Activated naive CD4-positive, alpha-beta T cell treated with anti-CD3 and anti-CD28 coated beads, Interleukin-2, amount 10 ng/mL, durations not matched to agents 7 days and 5 days (primary cell): ENCODE data around the gene MAP3K5.
"Not testable (repeated sequence)": the region's sequence is repeated elsewhere in the genome, so short reads cannot be mapped to it uniquely, and the experiment has no call there.

ENCODE experiments used
- CTCF ChIA-PET: fragments of 350-600 bp; sonication (Branson Sonifier 250); formaldehyde crosslinking; loops from one replicate; lab custom pipeline; 2021; ENCODE audit warnings: antibody characterized with exemption; lab: Charles Lee
- DNase-seq: peaks from one replicate; pipeline ENCODE4 v3.0.0-alpha.2; 2020
- H3K27ac Mint-ChIP-seq: one replicate; pipeline ENCODE4 v1.8.0; 2021; ENCODE audit warnings: mild to moderate bottlenecking, moderate library complexity, mixed read lengths
- H3K27me3 Mint-ChIP-seq: one replicate; pipeline ENCODE4 v1.8.0; 2021; ENCODE audit warnings: mild to moderate bottlenecking, mixed read lengths
- H3K36me3 Mint-ChIP-seq: one replicate; pipeline ENCODE4 v1.8.0; 2021; ENCODE audit warnings: mixed read lengths
- H3K4me1 Mint-ChIP-seq: one replicate; pipeline ENCODE4 v1.8.0; 2021; ENCODE audit warnings: mixed read lengths
- H3K4me3 Mint-ChIP-seq: one replicate; pipeline ENCODE4 v1.8.0; 2021; ENCODE audit warnings: mild to moderate bottlenecking, moderate library complexity, mixed read lengths
- H3K9me3 Mint-ChIP-seq: one replicate; pipeline ENCODE4 v1.8.0; 2021; ENCODE audit warnings: mixed read lengths

Gene MAP3K5

DNA sequence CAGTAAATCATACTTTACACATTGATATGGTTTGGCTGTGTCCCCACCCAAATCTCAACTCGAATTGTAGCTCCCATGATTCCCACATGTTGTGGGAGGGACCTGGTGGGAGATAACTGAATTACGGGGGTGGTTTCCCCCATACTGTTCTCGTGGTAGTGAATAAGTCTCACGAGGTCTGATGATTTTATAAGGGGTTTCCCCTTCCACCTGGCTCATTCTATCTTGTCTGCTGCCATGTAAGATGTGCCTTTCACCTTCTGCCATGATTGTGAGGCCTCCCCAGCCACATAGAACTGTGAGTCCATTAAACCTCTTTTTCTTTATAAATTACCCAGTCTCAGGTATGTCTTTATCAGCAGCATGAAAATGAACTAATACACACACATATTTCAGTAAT lies 79.6 kb downstream of the MAP3K5 start:
- Mint-ChIP-seq H3K36me3 (peaks cover 39% of the 10 kb centered on the region), H3K4me1 (peaks cover 12% of the 10 kb centered on the region)
- H3K27me3 Mint-ChIP-seq, CTCF ChIA-PET, DNase-seq, H3K27ac Mint-ChIP-seq, H3K4me3 Mint-ChIP-seq, H3K9me3 Mint-ChIP-seq: not testable (repeated sequence)

DNA sequence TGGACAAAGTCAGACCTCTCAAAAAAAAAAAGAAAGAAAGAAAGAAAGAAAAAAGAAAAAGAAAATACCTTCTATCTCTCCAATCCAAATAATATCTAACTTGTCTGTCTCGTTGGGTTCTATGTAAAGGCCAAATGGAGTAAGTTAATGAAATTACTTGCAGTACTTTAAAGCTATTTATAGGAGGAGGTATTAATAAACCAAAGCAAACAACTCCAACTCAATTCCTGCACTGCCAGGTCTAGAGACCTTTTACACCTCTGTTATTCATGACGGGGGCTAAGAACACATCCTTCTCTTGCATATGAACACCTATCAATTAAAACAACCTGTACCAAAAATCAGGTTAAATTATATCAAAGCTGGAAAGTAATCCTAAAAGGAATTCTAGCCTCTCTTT lies 80.6 kb downstream of the MAP3K5 start:
- Mint-ChIP-seq H3K36me3 (peaks cover 40% of the 10 kb centered on the region), H3K4me1 (peaks cover 6% of the 10 kb centered on the region)
- CTCF ChIA-PET, result interaction anchor here (1.8 to 1.9 kb wide), 2 partner anchors 9 to 68 kb away, joined by 4 to 5 read pairs; no protein-coding TSS in a partner anchor

DNA sequence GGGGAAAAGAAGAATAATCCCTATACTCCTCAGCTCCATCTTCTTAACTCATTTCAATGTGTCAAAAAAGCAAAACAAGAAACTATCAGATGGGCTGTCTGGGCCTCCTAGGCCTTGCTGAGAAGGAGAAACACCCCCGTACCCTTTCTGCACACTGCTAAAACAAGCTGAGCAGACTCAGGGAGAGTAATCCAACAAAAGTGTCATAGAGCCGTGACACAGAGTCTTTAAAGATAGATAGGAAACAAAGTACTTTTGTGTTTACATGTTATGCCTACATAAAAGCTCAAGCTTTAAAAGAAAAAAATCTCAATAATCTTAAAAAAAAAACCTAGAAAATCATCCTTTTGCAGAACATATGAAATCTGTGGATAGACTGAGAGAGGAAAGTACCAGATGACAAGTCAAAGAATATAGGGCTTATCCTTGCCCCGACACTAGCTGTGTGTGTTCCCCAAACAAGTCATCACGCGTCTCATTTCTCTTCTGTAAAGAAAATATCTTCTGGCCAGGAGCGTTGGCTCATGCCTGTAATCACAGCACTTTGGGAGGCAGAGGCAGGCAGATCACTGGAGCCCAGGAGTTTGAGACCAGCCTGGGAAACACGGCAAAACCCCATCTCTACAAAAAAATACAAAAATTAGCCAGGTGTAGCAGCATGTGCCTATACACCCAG lies 81.3 kb downstream of the MAP3K5 start:
- H3K9me3 Mint-ChIP-seq, result no peaks in the 10 kb centered on the region
- CTCF ChIA-PET, result interaction anchor here (1.8 to 1.9 kb wide), 2 partner anchors 9 to 67 kb away, joined by 4 to 5 read pairs; no protein-coding TSS in a partner anchor
- DNase-seq, result no peak
- peaks cover under 1% of the 10 kb centered on the region for H3K4me1 Mint-ChIP-seq
- H3K27me3 Mint-ChIP-seq, result no peaks in the 10 kb centered on the region
- peaks cover 34% of the 10 kb centered on the region for H3K36me3 Mint-ChIP-seq
- H3K4me3 Mint-ChIP-seq, result no peak overlapping the region
- H3K27ac Mint-ChIP-seq, result no peak overlapping the region

More for the DNA sequence above, 80.6 kb downstream of the MAP3K5 start:
- no peak for DNase-seq
- Mint-ChIP-seq H3K4me3 (no peak overlapping the region), H3K9me3 (no peaks in the 10 kb centered on the region), H3K27me3 (no peaks in the 10 kb centered on the region), H3K27ac (no peak overlapping the region)

DNA sequence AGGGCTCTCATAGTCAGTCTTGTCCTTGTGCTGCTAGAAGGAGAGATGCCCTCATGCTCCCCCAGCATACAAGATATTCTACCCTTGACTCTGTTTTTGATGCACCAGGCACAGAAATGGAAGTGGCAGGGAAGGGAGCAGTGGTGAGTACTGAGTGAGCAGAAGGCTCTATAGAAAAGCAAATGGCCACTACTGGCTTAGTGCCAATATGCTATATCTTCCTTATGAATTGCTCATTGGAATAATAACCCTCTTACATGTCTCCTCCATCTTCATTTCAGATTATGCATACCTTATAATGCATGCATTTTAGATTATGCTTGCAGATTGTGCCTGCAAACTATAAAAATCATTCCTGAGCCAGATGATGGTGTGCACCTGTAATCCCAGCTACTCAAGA lies 82.8 kb downstream of the MAP3K5 start:
- Mint-ChIP-seq H3K9me3 (no peaks in the 10 kb centered on the region), H3K4me1 (no peaks in the 10 kb centered on the region), H3K27ac (no peak overlapping the region), H3K36me3 (peaks cover 29% of the 10 kb centered on the region), H3K27me3 (no peaks in the 10 kb centered on the region), H3K4me3 (no peak overlapping the region)
- CTCF ChIA-PET, result no interaction called here
- DNase-seq, result no peak

DNA sequence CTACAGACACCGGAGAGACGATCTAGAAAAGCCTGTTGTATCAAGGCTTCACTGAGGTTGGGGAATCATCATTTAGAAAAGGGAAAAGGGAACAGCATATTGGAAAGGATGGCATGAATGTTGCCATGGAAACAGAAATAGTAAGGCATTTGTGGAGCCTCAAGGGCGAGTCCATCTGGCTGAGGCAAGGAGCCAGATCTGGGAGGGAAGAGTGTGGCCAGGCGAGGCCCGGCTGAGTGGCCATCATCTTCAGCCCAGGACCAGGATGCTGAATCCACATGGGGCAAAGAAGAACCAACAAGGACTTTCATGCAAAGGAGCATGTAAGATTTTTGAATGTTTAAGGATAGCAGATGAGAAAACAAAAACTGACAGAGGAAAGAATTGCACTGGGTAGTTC lies 85.8 kb downstream of the MAP3K5 start:
- Mint-ChIP-seq H3K4me1 (peaks cover 11% of the 10 kb centered on the region), H3K36me3 (peaks cover 21% of the 10 kb centered on the region), H3K4me3 (no peak overlapping the region), H3K27me3 (no peaks in the 10 kb centered on the region), H3K27ac (no peak overlapping the region), H3K9me3 (no peaks in the 10 kb centered on the region)
- no peak for DNase-seq
- CTCF ChIA-PET, result interaction anchor here (0.6 kb wide), 1 partner anchor 88 kb away, joined by 3 read pairs; no protein-coding TSS in a partner anchor

DNA sequence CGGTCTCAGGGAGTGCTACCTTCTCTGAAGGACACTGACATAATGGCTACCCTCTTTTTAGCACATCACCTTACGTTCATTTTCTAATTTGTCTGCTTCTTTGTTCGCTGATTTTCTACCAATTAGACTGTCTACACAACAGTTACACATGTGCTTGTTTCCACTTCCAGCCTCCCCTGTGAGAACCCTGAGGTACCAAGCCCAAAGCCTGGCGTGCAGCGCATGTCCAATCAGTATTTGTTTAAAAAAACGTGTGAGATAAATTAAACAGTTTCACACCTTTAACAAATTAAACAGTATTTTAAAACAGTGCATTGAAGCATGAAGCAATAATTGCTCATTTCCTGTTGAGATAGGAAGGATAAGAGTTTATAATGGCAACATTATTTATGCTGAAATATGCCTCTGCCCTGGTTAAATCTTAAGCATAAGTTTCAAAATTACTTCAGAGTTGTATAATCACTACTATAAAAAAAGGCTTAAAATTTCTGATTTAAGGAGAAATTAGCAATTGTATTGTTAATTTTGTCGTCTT lies 88.9 kb downstream of the MAP3K5 start:
- no peaks in the 10 kb centered on the region for H3K27me3 Mint-ChIP-seq
- peaks cover 25% of the 10 kb centered on the region for H3K36me3 Mint-ChIP-seq
- CTCF ChIA-PET, result interaction anchor here (4.6 kb wide), 1 partner anchor 89 kb away, joined by 18 read pairs; the partner anchor contains the start of gene MAP3K5
- no peak overlapping the region for H3K27ac Mint-ChIP-seq
- H3K9me3 Mint-ChIP-seq, result no peaks in the 10 kb centered on the region
- DNase-seq, result no peak
- H3K4me3 Mint-ChIP-seq, result no peak overlapping the region
- peaks cover 37% of the 10 kb centered on the region for H3K4me1 Mint-ChIP-seq

DNA sequence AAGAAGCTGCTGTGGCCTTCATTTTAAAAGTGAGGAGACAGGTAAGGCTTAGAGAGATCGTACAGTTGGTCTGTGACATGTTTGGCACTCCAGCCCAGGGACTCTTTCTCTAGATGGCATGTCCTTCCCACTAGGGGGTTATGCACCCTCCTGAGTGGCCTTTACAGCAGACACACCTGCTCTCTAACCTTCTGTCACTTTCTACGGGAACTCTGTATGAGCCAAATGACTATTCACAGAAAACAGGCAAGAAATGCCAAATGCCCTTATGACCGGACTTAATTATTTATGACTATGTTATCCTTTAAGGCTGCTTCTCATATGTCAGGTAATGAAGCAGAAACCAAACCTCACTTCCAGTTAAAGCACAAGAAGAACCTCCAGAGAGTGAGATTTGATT lies 91.2 kb downstream of the MAP3K5 start:
- CTCF ChIA-PET, result interaction anchor here (1.8 to 4.6 kb wide), 2 partner anchors 57 to 91 kb away, joined by 6 to 18 read pairs; partner anchors contain the start of gene MAP3K5
- Mint-ChIP-seq H3K27ac (no peak overlapping the region), H3K27me3 (no peaks in the 10 kb centered on the region)

DNA sequence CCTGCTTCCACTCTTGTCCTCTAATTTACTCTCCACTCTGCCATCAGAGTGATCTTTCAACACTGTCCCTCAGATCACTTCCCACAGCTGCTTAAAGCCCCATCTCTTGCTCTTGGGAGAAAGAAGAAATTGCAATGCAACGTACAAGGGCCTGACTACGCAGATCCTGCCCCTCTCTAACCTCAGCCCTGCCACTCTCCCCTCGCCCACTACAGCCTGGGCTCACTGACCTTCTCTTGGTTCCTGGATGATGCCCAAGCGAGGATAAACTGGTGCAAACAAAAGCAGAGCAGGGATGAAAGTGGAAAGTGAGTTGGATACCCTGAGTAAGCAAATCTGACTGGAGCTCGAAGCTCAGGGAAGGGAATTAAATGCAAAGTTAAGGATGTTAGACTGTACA lies 92.9 kb downstream of the MAP3K5 start:
- CTCF ChIA-PET, result interaction anchor here (1.8 to 4.6 kb wide), 2 partner anchors 55 to 93 kb away, joined by 6 to 18 read pairs; partner anchors contain the start of gene MAP3K5
- Mint-ChIP-seq H3K4me1 (peaks cover 37% of the 10 kb centered on the region), H3K4me3 (no peak overlapping the region), H3K27me3 (no peaks in the 10 kb centered on the region), H3K9me3 (no peaks in the 10 kb centered on the region), H3K27ac (no peak overlapping the region), H3K36me3 (peaks cover 43% of the 10 kb centered on the region)
- DNase-seq, result no peak

More for the DNA sequence above, 91.2 kb downstream of the MAP3K5 start:
- Mint-ChIP-seq H3K4me1 (peaks cover 37% of the 10 kb centered on the region), H3K4me3 (no peak overlapping the region), H3K36me3 (peaks cover 34% of the 10 kb centered on the region), H3K9me3 (no peaks in the 10 kb centered on the region)
- no peak for DNase-seq

DNA sequence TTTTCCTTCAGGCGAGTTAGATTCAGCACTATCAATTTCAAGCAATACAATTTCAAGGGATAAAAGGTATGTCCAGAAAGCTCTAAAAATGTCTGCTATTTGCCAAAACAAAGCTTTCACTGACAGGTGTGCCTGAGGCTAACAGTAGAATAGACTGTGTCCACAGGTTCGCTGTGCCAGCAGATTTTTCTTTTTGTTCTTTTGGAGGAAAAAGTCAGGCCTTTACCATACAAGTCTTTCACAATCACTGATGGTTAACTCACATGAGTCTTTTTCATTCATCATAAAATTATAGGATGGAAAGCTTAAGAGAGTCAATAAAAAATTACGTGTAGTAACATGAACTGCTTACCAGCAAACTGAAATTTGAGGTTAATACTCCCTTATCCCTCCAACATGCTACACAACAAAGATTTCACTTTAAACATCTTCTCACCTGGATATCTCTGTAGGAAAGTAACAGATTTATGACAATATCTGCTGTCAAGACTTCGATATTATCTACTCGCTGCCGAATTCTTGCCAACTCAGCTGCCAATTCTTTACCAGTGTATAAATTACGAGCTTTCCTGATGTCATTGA lies 95.4 kb downstream of the MAP3K5 start:
- Mint-ChIP-seq H3K36me3 (peaks cover 48% of the 10 kb centered on the region), H3K4me1 (peaks cover 30% of the 10 kb centered on the region)

DNA sequence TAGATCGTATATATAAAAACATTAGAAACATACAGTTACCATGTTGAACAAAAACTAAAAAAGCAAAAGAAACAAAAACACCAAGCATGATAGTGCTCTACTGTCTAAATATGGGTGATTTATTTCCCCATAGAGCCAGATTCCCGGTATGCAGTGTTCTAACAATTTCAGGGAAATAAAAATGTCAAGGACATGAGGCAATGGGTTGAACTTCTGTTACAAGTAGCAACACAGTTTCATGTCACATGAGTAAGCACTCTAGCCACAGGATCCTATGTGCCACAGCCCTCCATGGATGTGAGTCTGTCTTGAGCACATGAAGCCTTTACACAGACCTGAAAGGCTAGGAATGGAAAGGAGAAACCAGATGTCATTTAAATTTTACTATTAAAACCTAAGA lies 96.0 kb downstream of the MAP3K5 start:
- no peaks in the 10 kb centered on the region for H3K27me3 Mint-ChIP-seq

More for the DNA sequence above, 95.4 kb downstream of the MAP3K5 start:
- Mint-ChIP-seq H3K4me3 (no peak overlapping the region), H3K27ac (no peak overlapping the region), H3K27me3 (no peaks in the 10 kb centered on the region), H3K9me3 (no peaks in the 10 kb centered on the region)
- CTCF ChIA-PET, result no interaction called here
- no peak for DNase-seq

DNA sequence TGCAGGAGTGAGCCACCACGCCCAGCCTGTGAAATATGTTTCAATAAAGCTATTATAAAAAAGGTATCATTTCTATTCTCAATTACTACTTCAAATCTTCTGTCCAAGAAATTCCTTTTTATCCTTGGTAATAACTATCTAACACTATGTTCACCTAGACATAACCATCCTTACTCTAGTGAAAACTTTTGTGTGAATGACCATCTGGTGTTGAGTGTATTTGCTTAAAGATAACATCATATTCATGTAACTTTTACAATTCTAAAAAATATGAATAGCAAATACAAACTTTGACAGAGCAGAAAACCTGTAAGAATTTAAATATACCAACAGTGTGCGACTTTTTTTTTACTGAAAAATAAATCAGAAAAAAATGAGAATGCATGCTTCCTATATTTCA lies 96.9 kb downstream of the MAP3K5 start:
- H3K27me3 Mint-ChIP-seq, result no peaks in the 10 kb centered on the region
- H3K36me3 Mint-ChIP-seq, result peaks cover 50% of the 10 kb centered on the region

More for the DNA sequence above, 96.0 kb downstream of the MAP3K5 start:
- CTCF ChIA-PET, result interaction anchor here (1.6 kb wide), 1 partner anchor 96 kb away, joined by 4 read pairs; the partner anchor contains the start of gene MAP3K5
- Mint-ChIP-seq H3K36me3 (peaks cover 46% of the 10 kb centered on the region), H3K4me1 (peaks cover 24% of the 10 kb centered on the region), H3K27ac (no peak overlapping the region), H3K9me3 (no peaks in the 10 kb centered on the region), H3K4me3 (no peak overlapping the region)
- no peak for DNase-seq

DNA sequence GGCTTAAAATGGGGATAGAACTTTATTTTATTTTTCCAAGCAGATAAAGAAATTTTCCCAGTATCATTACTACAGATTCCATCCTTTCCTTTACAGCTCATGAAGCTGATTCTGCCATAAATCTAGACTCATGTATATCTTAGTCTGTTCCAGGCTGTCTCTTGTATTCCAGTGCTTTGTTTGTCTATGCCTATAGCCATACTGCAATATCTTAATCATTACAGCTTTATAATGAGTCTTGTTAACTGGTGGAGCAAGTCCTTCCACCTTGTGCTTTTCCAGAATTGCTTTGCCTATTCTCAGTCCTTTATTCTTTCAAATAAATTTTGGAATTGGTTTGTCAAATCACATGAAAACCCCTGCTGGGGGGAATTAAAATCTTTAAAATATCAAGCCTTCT lies 99.2 kb downstream of the MAP3K5 start:
- H3K36me3 Mint-ChIP-seq, result peaks cover 50% of the 10 kb centered on the region
- H3K27ac Mint-ChIP-seq, result no peak overlapping the region
- CTCF ChIA-PET, result interaction anchor here (1.2 to 1.6 kb wide), 2 partner anchors 49 to 99 kb away, joined by 4 to 6 read pairs; partner anchors contain the start of gene MAP3K5
- no peaks in the 10 kb centered on the region for H3K9me3 Mint-ChIP-seq
- no peak for DNase-seq
- no peaks in the 10 kb centered on the region for H3K4me1 Mint-ChIP-seq
- H3K4me3 Mint-ChIP-seq, result no peak overlapping the region
- no peaks in the 10 kb centered on the region for H3K27me3 Mint-ChIP-seq

More for the DNA sequence above, 96.9 kb downstream of the MAP3K5 start:
- Mint-ChIP-seq H3K4me1 (peaks cover 16% of the 10 kb centered on the region), H3K4me3 (no peak overlapping the region), H3K27ac (no peak overlapping the region), H3K9me3 (no peaks in the 10 kb centered on the region)
- CTCF ChIA-PET, result interaction anchor here (1.6 kb wide), 1 partner anchor 97 kb away, joined by 4 read pairs; the partner anchor contains the start of gene MAP3K5
- no peak for DNase-seq

DNA sequence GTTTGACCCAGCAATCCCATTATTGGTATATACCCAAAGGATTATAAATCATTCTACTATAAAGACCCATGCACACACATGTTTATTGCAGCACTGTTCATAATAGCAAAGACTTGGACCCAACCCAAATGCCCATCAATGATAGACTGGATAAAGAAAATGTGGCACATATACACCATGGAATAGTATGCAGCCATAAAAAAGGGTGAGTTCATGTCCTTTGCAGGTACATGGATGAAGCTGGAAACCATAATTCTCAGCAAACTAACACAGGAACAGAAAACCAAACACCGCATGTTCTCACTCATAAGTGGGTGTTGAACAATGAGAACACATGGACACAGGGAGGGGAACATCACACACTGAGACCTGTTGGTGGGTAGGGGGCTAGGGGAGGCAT lies 104.4 kb downstream of the MAP3K5 start:
- not testable (repeated sequence) for H3K4me3 Mint-ChIP-seq, H3K27ac Mint-ChIP-seq, H3K9me3 Mint-ChIP-seq, DNase-seq, H3K27me3 Mint-ChIP-seq, H3K4me1 Mint-ChIP-seq
- H3K36me3 Mint-ChIP-seq, result peaks cover 47% of the 10 kb centered on the region
- CTCF ChIA-PET, result interaction anchor here (1.1 kb wide), 1 partner anchor 44 kb away, joined by 3 read pairs; no protein-coding TSS in a partner anchor

DNA sequence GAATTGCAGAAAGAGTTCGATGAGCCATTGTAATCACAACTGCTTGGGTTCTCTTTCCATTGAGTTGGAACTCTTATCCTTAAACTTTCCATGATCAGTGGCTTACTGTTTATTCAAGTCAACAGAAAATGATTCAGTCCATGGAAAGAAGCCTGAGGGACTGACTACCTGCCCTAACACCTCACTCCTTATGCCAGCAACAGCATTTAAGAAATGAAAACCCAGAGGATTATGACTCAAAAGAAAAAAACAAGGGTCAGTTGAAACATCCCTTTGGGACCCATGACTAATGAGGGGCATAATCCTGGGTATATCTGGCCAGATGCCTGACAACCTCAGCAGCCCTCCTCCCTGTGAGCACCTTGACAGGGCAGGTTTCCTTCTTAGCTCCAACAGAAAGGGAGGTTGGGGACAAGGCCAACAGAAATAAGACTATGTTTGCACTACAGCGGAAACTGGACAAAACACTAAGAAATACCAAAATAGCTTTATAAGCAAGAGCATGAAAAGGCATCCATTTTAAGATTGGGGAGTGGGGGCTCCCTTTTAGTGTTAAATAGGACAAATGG lies 106.7 kb downstream of the MAP3K5 start:
- H3K36me3 Mint-ChIP-seq, result peaks cover 47% of the 10 kb centered on the region
- CTCF ChIA-PET, result no interaction called here

More for the DNA sequence above, 106.7 kb downstream of the MAP3K5 start:
- Mint-ChIP-seq H3K9me3 (peaks cover 3% of the 10 kb centered on the region), H3K4me3 (no peak overlapping the region), H3K4me1 (no peaks in the 10 kb centered on the region), H3K27ac (no peak overlapping the region), H3K27me3 (no peaks in the 10 kb centered on the region)
- DNase-seq, result no peak
